ENCODE measurements around the gene SEMA3A.

DNA sequence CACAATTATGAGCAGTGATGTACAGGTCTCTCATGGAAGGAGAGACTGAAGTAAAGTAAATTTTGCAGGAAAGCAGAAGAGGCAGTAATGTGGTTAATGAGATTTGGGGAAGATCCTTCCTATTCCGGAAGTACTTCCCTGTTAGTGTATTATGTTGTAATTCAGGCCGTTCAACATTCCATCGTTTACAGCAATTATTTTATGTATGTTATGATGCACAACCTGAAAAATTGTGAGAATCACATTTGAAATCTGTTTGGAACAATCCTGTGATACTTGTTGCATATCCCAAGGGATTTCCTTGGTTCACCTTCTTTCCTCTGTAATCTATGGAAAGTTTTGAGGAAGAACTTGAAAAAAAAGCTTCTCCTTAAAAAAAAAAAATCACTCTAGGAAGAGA, 247.8 kb downstream of the SEMA3A start:
- TF ChIP-seq, protein P1, sequence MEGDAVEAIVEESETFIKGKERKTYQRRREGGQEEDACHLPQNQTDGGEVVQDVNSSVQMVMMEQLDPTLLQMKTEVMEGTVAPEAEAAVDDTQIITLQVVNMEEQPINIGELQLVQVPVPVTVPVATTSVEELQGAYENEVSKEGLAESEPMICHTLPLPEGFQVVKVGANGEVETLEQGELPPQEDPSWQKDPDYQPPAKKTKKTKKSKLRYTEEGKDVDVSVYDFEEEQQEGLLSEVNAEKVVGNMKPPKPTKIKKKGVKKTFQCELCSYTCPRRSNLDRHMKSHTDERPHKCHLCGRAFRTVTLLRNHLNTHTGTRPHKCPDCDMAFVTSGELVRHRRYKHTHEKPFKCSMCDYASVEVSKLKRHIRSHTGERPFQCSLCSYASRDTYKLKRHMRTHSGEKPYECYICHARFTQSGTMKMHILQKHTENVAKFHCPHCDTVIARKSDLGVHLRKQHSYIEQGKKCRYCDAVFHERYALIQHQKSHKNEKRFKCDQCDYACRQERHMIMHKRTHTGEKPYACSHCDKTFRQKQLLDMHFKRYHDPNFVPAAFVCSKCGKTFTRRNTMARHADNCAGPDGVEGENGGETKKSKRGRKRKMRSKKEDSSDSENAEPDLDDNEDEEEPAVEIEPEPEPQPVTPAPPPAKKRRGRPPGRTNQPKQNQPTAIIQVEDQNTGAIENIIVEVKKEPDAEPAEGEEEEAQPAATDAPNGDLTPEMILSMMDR (IDR thresholded peaks at IDR 0.05; ENCODE audit: low read depth, low read length, missing input control) = no peak
- TF ChIP-seq ATF3 (IDR thresholded peaks at IDR 0.05) (no peak), RAD21 (IDR thresholded peaks at IDR 0.05) (no peak), JUND (IDR thresholded peaks at IDR 0.05) (no peak), ZBTB33 (IDR thresholded peaks at IDR 0.05) (no peak), TAF1 (conservative IDR thresholded peaks at IDR 0.05) (no peak), NR2F2 (IDR thresholded peaks at IDR 0.05) (no peak), SP1 (IDR thresholded peaks at IDR 0.05) (no peak), FOXA2 (IDR thresholded peaks at IDR 0.05) (no peak), HNF4G (IDR thresholded peaks at IDR 0.05) (no peak), GABPA (IDR thresholded peaks at IDR 0.05 in 1 of 2, conservative IDR thresholded peaks at IDR 0.05 in 1 of 2) (no peak), HNF4A (conservative IDR thresholded peaks at IDR 0.05) (no peak)
- TF ChIP-seq, protein P2, sequence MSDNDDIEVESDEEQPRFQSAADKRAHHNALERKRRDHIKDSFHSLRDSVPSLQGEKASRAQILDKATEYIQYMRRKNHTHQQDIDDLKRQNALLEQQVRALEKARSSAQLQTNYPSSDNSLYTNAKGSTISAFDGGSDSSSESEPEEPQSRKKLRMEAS (IDR thresholded peaks at IDR 0.05) = no peak
- TF ChIP-seq, protein P3, sequence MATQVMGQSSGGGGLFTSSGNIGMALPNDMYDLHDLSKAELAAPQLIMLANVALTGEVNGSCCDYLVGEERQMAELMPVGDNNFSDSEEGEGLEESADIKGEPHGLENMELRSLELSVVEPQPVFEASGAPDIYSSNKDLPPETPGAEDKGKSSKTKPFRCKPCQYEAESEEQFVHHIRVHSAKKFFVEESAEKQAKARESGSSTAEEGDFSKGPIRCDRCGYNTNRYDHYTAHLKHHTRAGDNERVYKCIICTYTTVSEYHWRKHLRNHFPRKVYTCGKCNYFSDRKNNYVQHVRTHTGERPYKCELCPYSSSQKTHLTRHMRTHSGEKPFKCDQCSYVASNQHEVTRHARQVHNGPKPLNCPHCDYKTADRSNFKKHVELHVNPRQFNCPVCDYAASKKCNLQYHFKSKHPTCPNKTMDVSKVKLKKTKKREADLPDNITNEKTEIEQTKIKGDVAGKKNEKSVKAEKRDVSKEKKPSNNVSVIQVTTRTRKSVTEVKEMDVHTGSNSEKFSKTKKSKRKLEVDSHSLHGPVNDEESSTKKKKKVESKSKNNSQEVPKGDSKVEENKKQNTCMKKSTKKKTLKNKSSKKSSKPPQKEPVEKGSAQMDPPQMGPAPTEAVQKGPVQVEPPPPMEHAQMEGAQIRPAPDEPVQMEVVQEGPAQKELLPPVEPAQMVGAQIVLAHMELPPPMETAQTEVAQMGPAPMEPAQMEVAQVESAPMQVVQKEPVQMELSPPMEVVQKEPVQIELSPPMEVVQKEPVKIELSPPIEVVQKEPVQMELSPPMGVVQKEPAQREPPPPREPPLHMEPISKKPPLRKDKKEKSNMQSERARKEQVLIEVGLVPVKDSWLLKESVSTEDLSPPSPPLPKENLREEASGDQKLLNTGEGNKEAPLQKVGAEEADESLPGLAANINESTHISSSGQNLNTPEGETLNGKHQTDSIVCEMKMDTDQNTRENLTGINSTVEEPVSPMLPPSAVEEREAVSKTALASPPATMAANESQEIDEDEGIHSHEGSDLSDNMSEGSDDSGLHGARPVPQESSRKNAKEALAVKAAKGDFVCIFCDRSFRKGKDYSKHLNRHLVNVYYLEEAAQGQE (IDR thresholded peaks at IDR 0.05) = no peak

Measured in liver (tissue), 3 donors.